Neural cell (in vitro differentiated cells): ENCODE results near the gene HARS2.

Experiments
- EP300 ChIP-seq: fragments of 450-650 bp; conservative IDR thresholded peaks from 2 replicates; pipeline ENCODE4 v1.6.1; 2014; ENCODE audit warnings: antibody characterized with exemption, mild to moderate bottlenecking, moderate library complexity; ENCODE audit not compliant: poor library complexity, severe bottlenecking
- EZH2 ChIP-seq: fragments of 200-600, 300-800 bp; shearing (Covaris generic), sonication (generic); IDR thresholded peaks from 2 replicates; pipeline ENCODE4 v1.6.1; 2014; ENCODE audit warnings: antibody characterized with exemption, low read length, borderline replicate concordance, mild to moderate bottlenecking; ENCODE audit not compliant: insufficient read depth, poor library complexity, severe bottlenecking
- POLR2AphosphoS5 ChIP-seq: IDR thresholded peaks from 2 replicates; pipeline ENCODE4 v1.6.1; 2012
- RAD21 ChIP-seq: fragments of 450-650 bp; conservative IDR thresholded peaks from 2 replicates; pipeline ENCODE4 v1.6.1; 2014; ENCODE audit warnings: antibody characterized with exemption, mild to moderate bottlenecking, moderate library complexity
- TAF1 ChIP-seq: IDR thresholded peaks from 2 replicates; pipeline ENCODE4 v1.6.1; 2012; ENCODE audit warnings: low read depth
- TF ChIP-seq, protein P1 (sequence below): fragments of 450-650 bp; IDR thresholded peaks from 2 replicates; pipeline ENCODE4 v1.5.1; 2014; ENCODE audit warnings: antibody characterized with exemption, mild to moderate bottlenecking, moderate library complexity; ENCODE audit not compliant: poor library complexity, severe bottlenecking
- TF ChIP-seq, protein P2 (sequence below): IDR thresholded peaks from 2 replicates; pipeline ENCODE4 v1.6.1; 2012; ENCODE audit warnings: borderline replicate concordance

DNA sequence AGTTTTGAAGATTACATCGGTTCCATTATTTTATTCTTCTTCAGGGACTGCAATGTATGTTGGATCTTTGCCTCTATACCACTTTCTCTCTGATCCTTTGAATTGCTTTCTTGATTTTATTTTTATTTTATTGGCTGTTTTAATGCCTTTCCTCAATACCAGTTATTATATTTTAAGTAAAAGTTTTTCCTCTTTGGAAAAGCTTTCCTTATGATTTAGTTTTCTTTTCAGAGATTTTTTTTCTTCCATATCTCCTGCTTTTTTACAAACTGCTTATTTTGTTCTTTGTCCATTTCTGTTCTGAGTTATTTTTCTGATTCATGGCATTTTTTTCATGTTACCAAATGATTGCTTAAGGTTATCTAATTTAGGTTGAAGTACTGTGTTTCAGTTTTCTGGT is 20.5 kb downstream of the HARS2 start:
- TF ChIP-seq POLR2AphosphoS5 (no peak), EZH2 (no peak), RAD21 (no peak), TAF1 (no peak), EP300 (no peak)
- TF ChIP-seq, protein P1, sequence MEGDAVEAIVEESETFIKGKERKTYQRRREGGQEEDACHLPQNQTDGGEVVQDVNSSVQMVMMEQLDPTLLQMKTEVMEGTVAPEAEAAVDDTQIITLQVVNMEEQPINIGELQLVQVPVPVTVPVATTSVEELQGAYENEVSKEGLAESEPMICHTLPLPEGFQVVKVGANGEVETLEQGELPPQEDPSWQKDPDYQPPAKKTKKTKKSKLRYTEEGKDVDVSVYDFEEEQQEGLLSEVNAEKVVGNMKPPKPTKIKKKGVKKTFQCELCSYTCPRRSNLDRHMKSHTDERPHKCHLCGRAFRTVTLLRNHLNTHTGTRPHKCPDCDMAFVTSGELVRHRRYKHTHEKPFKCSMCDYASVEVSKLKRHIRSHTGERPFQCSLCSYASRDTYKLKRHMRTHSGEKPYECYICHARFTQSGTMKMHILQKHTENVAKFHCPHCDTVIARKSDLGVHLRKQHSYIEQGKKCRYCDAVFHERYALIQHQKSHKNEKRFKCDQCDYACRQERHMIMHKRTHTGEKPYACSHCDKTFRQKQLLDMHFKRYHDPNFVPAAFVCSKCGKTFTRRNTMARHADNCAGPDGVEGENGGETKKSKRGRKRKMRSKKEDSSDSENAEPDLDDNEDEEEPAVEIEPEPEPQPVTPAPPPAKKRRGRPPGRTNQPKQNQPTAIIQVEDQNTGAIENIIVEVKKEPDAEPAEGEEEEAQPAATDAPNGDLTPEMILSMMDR, result no peak
- TF ChIP-seq, protein P2, sequence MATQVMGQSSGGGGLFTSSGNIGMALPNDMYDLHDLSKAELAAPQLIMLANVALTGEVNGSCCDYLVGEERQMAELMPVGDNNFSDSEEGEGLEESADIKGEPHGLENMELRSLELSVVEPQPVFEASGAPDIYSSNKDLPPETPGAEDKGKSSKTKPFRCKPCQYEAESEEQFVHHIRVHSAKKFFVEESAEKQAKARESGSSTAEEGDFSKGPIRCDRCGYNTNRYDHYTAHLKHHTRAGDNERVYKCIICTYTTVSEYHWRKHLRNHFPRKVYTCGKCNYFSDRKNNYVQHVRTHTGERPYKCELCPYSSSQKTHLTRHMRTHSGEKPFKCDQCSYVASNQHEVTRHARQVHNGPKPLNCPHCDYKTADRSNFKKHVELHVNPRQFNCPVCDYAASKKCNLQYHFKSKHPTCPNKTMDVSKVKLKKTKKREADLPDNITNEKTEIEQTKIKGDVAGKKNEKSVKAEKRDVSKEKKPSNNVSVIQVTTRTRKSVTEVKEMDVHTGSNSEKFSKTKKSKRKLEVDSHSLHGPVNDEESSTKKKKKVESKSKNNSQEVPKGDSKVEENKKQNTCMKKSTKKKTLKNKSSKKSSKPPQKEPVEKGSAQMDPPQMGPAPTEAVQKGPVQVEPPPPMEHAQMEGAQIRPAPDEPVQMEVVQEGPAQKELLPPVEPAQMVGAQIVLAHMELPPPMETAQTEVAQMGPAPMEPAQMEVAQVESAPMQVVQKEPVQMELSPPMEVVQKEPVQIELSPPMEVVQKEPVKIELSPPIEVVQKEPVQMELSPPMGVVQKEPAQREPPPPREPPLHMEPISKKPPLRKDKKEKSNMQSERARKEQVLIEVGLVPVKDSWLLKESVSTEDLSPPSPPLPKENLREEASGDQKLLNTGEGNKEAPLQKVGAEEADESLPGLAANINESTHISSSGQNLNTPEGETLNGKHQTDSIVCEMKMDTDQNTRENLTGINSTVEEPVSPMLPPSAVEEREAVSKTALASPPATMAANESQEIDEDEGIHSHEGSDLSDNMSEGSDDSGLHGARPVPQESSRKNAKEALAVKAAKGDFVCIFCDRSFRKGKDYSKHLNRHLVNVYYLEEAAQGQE, result no peak
